GM18867 (cell line): Measurements from ENCODE around the gene OR5M8.

Source experiments
- ATAC-seq: cut with Tn5 transposase; IDR thresholded peaks from one replicate; pipeline ENCODE4 v1.9.1; 2021; ENCODE audit warnings: mild to moderate bottlenecking, moderate library complexity; ENCODE audit not compliant: unreplicated experiment

The OR5M8 gene

GRCh38 chr11:56491270-56491669 lies at the start of gene OR5M8:
Gene OR5M8, minus strand, starts transcription at chr11:56491370. Its CDS starts 0 bp downstream, at chr11:56491370.
- no peak for ATAC-seq

GRCh38 chr11:56533054-56533740 lies 42.0 kb upstream of the OR5M8 start:
- no peak for ATAC-seq

GRCh38 chr11:56531856-56532255 lies 40.7 kb upstream of the OR5M8 start:
- no peak for ATAC-seq

GRCh38 chr11:56522008-56522407 lies 30.8 kb upstream of the OR5M8 start:
- no peak for ATAC-seq

GRCh38 chr11:56513280-56513679 lies 22.1 kb upstream of the OR5M8 start:
- ATAC-seq: no peak

GRCh38 chr11:56509439-56509838 lies 18.3 kb upstream of the OR5M8 start:
- no peak for ATAC-seq

GRCh38 chr11:56497010-56497409 lies 5.8 kb upstream of the OR5M8 start:
- no peak for ATAC-seq

- ATAC-seq: no peak
Observed at GRCh38 chr11:56495117-56495516, 3.9 kb upstream of the OR5M8 start.

- ATAC-seq: no peak
Observed at GRCh38 chr11:56486801-56487200, 4.4 kb downstream of the OR5M8 start.

GRCh38 chr11:56474729-56475235 lies 16.4 kb downstream of the OR5M8 start:
- ATAC-seq: no peak

GRCh38 chr11:56473252-56473651 lies 17.9 kb downstream of the OR5M8 start, which contains the start of gene OR5M3:
Gene OR5M3, minus strand, starts transcription at chr11:56473352. Its CDS starts 2,855 bp downstream, at chr11:56470497.
- ATAC-seq: no peak

GRCh38 chr11:56457076-56457475 lies 34.1 kb downstream of the OR5M8 start:
- no peak for ATAC-seq

- ATAC-seq: no peak
Observed at GRCh38 chr11:56453521-56453920, 37.6 kb downstream of the OR5M8 start.
